Caco-2 (cell line): ENCODE data around the gene PHF10. TPM values are rescaled to one million over a fixed set of nuclear protein-coding genes. Genes with fewer than 3 reads are reported as not detected.

ENCODE experiments used
- BruUV-seq: library from RNA; stranded (reverse); fragments of 400-500 nt; replicated peaks from 2 replicates; lab custom pipeline; 2021; lab: Mats Ljungman, UMichigan
- CTCF ChIA-PET: fragments of 300-600 bp; sonication (Branson Sonifier 250); formaldehyde crosslinking; loops from one replicate; lab custom pipeline; 2022; ENCODE audit warnings: antibody characterized with exemption; lab: Charles Lee
- POLR2A ChIA-PET: fragments of 300-600 bp; sonication (Branson Sonifier 250); formaldehyde crosslinking; loops from one replicate; lab custom pipeline; 2022; ENCODE audit warnings: antibody characterized with exemption; lab: Charles Lee
- DNase-seq, 2 experiments: peaks; one replicate each; pipeline versions ENCODE4 v3.0.0 to v3.0.0-alpha.2; 2020 to 2022
- H3K27me3 ChIP-seq: replicated peaks from 2 replicates; pipeline ENCODE4 v1.6.0; 2011; ENCODE audit warnings: low read length; ENCODE audit not compliant: control insufficient read depth, insufficient read depth
- H3K36me3 ChIP-seq: 2 replicates; pipeline ENCODE4 v1.5.1; 2011; ENCODE audit warnings: low read length; ENCODE audit not compliant: control insufficient read depth, insufficient read depth
- H3K4me1 ChIP-seq: fragments of 250-450 bp; sonication (Bioruptor Pico); 2 replicates; pipeline ENCODE4 v1.5.1; 2020; ENCODE audit warnings: mild to moderate bottlenecking
- H3K4me3 ChIP-seq: 2 replicates; pipeline ENCODE4 v1.5.1; 2011; ENCODE audit warnings: low read depth, mild to moderate bottlenecking, control low read depth, low read length
- H3K9me3 ChIP-seq: fragments of 250-450 bp; sonication (Bioruptor Pico); 2 replicates; pipeline ENCODE4 v1.5.1; 2020; ENCODE audit warnings: mild to moderate bottlenecking, moderate library complexity
- H3K27ac Mint-ChIP-seq: one replicate; pipeline ENCODE4 v1.8.0; 2022; ENCODE audit warnings: mixed read lengths; ENCODE audit not compliant: unreplicated experiment
- H3K27me3 Mint-ChIP-seq: one replicate; pipeline ENCODE4 v1.8.0; 2022; ENCODE audit warnings: mixed read lengths; ENCODE audit not compliant: insufficient read depth, unreplicated experiment
- H3K36me3 Mint-ChIP-seq: one replicate; pipeline ENCODE4 v1.8.0; 2022; ENCODE audit warnings: mild to moderate bottlenecking, mixed read lengths; ENCODE audit not compliant: insufficient read depth, unreplicated experiment
- H3K4me1 Mint-ChIP-seq: one replicate; pipeline ENCODE4 v1.8.0; 2022; ENCODE audit warnings: low read depth, mixed read lengths; ENCODE audit not compliant: unreplicated experiment
- H3K4me3 Mint-ChIP-seq: one replicate; pipeline ENCODE4 v1.8.0; 2022; ENCODE audit warnings: mild to moderate bottlenecking, moderate library complexity, mixed read lengths; ENCODE audit not compliant: unreplicated experiment
- H3K9me3 Mint-ChIP-seq: one replicate; pipeline ENCODE4 v1.8.0; 2022; ENCODE audit warnings: mixed read lengths; ENCODE audit not compliant: unreplicated experiment
- intact Hi-C: fragments of 100-400 bp; cut with micrococcal nuclease; formaldehyde crosslinking; loops from one replicate; pipeline ENCODE4 v1.10.0; 2022; ENCODE audit not compliant: unreplicated experiment
- total RNA-seq: library from RNA; stranded (reverse); gene quantifications from 2 replicates; pipeline ENCODE4 v1.2.3, GENCODE V29; 2022
- TF ChIP-seq, protein P1 (sequence below), 2 experiments: fragments of 200-600 bp in 1 of 2; IDR thresholded peaks; 1 replicate in 1 of 2; 2 replicates in 1 of 2; pipeline versions ENCODE4 v1.5.1 to v1.8.0; 2011 to 2022; ENCODE audit warnings: antibody characterized with exemption in 1 of 2, control low read depth in 1 of 2, inconsistent platforms in 1 of 2, low read depth in 1 of 2, low read length in 1 of 2, mild to moderate bottlenecking in 1 of 2, moderate library complexity in 1 of 2; ENCODE audit not compliant: insufficient read depth in 1 of 2, severe bottlenecking in 1 of 2, unreplicated experiment in 1 of 2

The PHF10 gene
- total RNA-seq, 1 experiment from 2014 or later: 75.7 TPM

- Histone ChIP-seq H3K4me3 (no peak overlapping the region), H3K36me3 (peaks cover 5% of the 10 kb centered on the region; the same call in 1 of the 2 replicates), H3K4me1 (peaks cover 19% of the 10 kb centered on the region; the same call in 1 of the 2 replicates), H3K27me3 (no peaks in the 10 kb centered on the region), H3K9me3 (0 out of 2 replicates have a peak, but pooled peaks cover 4% of the 10 kb centered on the region)
- Mint-ChIP-seq H3K27ac (no peak overlapping the region), H3K9me3 (peaks cover 14% of the 10 kb centered on the region), H3K36me3 (peaks cover 48% of the 10 kb centered on the region), H3K4me1 (peaks cover 7% of the 10 kb centered on the region), H3K27me3 (no peaks in the 10 kb centered on the region), H3K4me3 (no peak overlapping the region)
- CTCF ChIA-PET: no interaction called here
- no peak for DNase-seq
- POLR2A ChIA-PET: interaction anchor here (0.5 kb wide), 1 partner anchor 48 kb away, joined by 4 read pairs; no protein-coding TSS in a partner anchor
- intact Hi-C loops: no loop called here
- BruUV-seq: no TSS peak
- TF ChIP-seq, protein P1, sequence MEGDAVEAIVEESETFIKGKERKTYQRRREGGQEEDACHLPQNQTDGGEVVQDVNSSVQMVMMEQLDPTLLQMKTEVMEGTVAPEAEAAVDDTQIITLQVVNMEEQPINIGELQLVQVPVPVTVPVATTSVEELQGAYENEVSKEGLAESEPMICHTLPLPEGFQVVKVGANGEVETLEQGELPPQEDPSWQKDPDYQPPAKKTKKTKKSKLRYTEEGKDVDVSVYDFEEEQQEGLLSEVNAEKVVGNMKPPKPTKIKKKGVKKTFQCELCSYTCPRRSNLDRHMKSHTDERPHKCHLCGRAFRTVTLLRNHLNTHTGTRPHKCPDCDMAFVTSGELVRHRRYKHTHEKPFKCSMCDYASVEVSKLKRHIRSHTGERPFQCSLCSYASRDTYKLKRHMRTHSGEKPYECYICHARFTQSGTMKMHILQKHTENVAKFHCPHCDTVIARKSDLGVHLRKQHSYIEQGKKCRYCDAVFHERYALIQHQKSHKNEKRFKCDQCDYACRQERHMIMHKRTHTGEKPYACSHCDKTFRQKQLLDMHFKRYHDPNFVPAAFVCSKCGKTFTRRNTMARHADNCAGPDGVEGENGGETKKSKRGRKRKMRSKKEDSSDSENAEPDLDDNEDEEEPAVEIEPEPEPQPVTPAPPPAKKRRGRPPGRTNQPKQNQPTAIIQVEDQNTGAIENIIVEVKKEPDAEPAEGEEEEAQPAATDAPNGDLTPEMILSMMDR (IDR thresholded peaks at IDR 0.05; ENCODE audit: insufficient read depth in 1 of 2, low read depth in 1 of 2, low read length in 1 of 2, severe bottlenecking in 1 of 2, unreplicated experiment in 1 of 2): no peak
These were observed 47.2 kb downstream of the PHF10 start for GRCh38 chr6:169677096-169677495.

DNA sequence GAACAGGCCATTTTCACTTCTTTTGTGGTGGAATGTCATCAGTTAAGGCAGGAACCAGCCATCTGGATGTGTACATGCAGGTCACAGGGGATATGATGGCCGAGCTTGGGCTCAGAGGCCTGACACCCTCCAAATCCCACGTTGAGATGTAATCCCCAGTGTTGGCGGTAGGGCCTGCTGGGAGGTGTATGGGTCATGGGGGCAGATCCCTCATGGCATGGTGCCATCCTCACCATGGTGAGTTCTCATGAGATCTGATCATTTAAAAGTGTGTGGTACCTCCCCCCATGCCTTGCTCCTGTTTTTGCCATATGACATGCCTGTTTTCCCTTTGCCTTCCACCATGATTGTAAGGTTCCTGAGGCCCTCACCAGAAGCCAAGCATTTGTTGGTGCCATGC, 49.3 kb downstream of the PHF10 start:
- no peak for DNase-seq
- TF ChIP-seq, protein P1 (IDR thresholded peaks at IDR 0.05; ENCODE audit: insufficient read depth in 1 of 2, low read depth in 1 of 2, low read length in 1 of 2, severe bottlenecking in 1 of 2, unreplicated experiment in 1 of 2): no peak
- Mint-ChIP-seq H3K27ac (no peak overlapping the region), H3K27me3 (no peaks in the 10 kb centered on the region), H3K9me3 (peaks cover 5% of the 10 kb centered on the region), H3K4me1 (peaks cover 7% of the 10 kb centered on the region), H3K4me3 (no peak overlapping the region), H3K36me3 (peaks cover 42% of the 10 kb centered on the region)
- no peak overlapping the region for H3K4me3 ChIP-seq
- no TSS peak for BruUV-seq
- intact Hi-C loops: no loop called here
- H3K36me3 ChIP-seq: peaks cover 7% of the 10 kb centered on the region; the same call in 1 of the 2 replicates
- peaks cover 19% of the 10 kb centered on the region; the same call in 1 of the 2 replicates for H3K4me1 ChIP-seq
- CTCF ChIA-PET: no interaction called here
- H3K9me3 ChIP-seq: no peaks in the 10 kb centered on the region
- no peaks in the 10 kb centered on the region for H3K27me3 ChIP-seq
- POLR2A ChIA-PET: no interaction called here

GRCh38 chr6:169671563-169671962, 52.7 kb downstream of the PHF10 start:
- H3K4me1 ChIP-seq: no peaks in the 10 kb centered on the region
- ChIA-PET CTCF (no interaction called here), POLR2A (no interaction called here)
- H3K4me3 ChIP-seq: no peak overlapping the region
- Mint-ChIP-seq H3K9me3 (no peaks in the 10 kb centered on the region), H3K27me3 (no peaks in the 10 kb centered on the region), H3K4me1 (no peaks in the 10 kb centered on the region), H3K27ac (peak overlapping the region; percentile 5), H3K36me3 (peaks cover 26% of the 10 kb centered on the region), H3K4me3 (no peak overlapping the region)
- DNase-seq: no peak
- TF ChIP-seq, protein P1 (IDR thresholded peaks at IDR 0.05; ENCODE audit: insufficient read depth in 1 of 2, low read depth in 1 of 2, low read length in 1 of 2, severe bottlenecking in 1 of 2, unreplicated experiment in 1 of 2): no peak
- BruUV-seq: no TSS peak
- no peaks in the 10 kb centered on the region for H3K27me3 ChIP-seq
- no peaks in the 10 kb centered on the region for H3K9me3 ChIP-seq
- intact Hi-C loops: no loop called here
- peaks cover 3% of the 10 kb centered on the region; the same call in 1 of the 2 replicates for H3K36me3 ChIP-seq
